ENCODE measurements around the gene BRIX1.
"Not testable (repeated sequence)": the region's sequence is repeated elsewhere in the genome, so short reads cannot be mapped to it uniquely, and the experiment has no call there.

Gene BRIX1

GRCh38 chr5:34915856-34916192 lies 313 bp downstream of the BRIX1 start:
- DNase-seq: no peak

- DNase-seq: no peak
These were observed 1.0 kb downstream of the BRIX1 start for GRCh38 chr5:34916518-34916917.

DNA sequence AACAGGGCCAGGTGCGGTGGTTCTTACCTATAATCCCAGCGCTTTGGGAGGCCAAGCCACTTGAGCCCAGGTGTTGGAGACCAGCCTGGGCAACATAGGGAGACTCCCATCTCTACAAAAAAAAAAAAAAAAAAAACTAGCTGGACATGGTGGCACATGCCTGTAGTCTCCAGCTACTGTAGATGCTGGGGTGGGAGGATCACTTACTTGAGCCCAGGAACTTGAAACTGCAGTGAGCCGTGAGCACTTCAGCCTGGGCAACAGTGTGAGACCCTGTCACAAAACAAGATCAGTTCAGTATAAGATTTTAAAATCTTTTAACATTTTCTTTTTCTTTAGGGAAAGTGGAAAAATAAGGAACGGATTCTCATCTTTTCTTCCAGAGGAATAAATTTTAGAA lies 2.5 kb downstream of the BRIX1 start:
- DNase-seq: no peak

GRCh38 chr5:34919077-34919476 lies 3.6 kb downstream of the BRIX1 start:
- no peak for DNase-seq

DNA sequence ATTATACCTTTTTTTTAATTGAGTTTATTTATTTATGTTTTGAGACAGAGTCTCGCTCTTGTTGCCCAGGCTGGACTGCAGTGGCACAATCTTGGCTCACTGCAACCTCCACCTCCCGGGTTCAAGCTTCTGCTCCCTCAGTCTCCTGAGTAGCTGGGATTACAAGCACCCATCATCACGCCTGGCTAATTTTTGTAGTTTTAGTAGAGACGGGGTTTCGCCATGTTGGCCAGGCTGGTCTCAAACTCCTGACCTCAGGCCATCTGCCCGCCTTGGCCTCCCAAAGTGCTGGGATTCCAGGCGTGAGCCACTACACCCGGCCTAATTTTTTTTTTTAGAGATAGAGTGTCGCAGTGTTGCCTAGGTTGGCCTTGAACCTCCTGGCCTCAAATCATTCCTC lies 7.7 kb downstream of the BRIX1 start:
- not testable (repeated sequence) for DNase-seq

GRCh38 chr5:34923694-34924461 lies 8.4 kb downstream of the BRIX1 start:
- no peak for DNase-seq

DNA sequence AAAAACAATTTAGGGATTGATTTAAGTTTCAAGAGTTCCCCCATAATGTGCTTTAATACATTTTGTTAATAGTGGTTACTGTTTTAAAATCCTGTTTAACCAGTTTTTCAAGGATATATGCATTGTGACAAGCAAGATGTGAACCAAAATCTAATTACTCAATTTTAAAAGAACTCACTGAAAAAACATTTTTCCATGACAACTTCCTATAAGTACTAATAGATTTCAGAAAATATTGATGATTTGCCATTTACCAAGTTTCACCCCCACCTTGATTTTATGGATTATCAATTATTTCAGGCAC lies 8.9 kb downstream of the BRIX1 start:
- DNase-seq: no peak

GRCh38 chr5:34926318-34926888 lies 10.9 kb downstream of the BRIX1 start:
- no peak for DNase-seq

- no peak for DNase-seq
These were observed 12.3 kb downstream of the BRIX1 start for GRCh38 chr5:34927785-34928184.

- no peak for DNase-seq
These were observed 12.8 kb downstream of the BRIX1 start for GRCh38 chr5:34928267-34928666.

DNA sequence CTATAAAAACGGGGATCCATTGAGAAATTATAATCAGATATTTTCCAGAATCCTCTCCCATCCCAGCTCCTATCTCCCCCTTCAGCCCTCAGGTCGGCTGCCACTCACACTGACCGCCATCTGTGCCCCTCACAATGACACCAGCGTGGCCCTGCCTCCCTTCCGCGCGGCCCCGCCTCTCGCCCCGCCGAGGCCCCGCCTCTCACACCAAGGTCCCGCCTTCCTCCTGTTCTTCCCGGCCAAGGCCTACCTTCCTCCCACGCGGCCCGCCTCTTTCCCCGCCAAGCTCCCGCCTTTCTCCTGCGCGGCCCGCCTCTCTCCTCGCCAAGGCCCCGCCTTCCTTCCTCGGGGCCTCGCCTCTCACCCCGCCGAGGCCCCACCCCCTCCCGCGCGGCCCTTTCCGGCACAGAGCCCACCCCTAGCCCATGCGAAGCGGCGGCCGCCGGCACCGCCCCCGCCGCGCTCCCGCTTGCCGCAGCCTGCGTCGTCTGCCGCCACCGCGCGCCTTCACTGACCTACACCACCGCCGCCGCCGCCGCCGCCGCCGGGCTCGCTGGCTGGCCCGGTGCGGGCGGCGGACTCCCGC lies 13.7 kb downstream of the BRIX1 start, which contains the start of gene DNAJC21:
TSS of gene DNAJC21 (plus strand) at position 426 of the 586 bp plus-strand sequence. CDS start 261 bp downstream, outside the sequence.
- peak; percentile 98 for DNase-seq

GRCh38 chr5:34929720-34930461 lies 14.4 kb downstream of the BRIX1 start:
- DNase-seq: peak; percentile 67

DNA sequence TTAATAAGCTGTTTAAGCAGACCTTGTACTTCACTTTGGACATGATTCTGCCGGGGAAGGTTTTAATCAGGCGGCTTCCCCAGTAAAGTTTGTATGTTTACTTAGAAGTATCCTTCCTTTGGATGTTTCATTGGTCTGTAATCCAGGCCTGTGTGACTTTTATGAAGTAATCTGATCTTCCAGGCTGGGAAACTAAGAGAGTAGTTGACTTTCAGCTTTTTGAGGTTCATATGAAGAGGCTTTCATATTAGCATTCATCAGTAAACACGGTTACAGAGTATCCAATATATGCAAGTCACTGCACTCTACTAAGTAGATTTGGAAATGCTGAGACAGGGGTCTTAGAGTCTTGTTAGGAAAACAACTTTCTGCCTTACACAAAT lies 14.9 kb downstream of the BRIX1 start:
- DNase-seq: no peak

DNA sequence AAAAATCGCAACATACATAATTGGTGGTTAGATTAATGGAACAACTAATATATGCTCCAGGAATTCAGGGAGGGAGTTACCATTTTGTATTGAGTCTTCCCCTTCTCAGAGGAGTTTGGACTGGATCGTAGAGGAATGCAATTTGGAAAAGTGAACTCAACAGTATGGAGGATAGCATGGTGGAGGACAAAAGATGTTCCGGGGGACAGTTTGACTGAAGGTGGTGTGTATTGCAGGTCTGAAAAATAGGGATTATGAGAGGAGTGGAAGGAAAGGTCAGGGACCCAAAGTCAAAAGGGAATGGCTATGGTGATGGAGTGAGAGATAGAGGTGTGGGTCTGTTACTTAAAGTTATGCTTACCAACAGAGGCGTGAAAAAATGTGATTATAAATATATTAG lies 15.4 kb downstream of the BRIX1 start:
- DNase-seq: no peak

GRCh38 chr5:34932947-34933346 lies 17.4 kb downstream of the BRIX1 start:
- no peak for DNase-seq

- DNase-seq: no peak
These were observed 26.4 kb downstream of the BRIX1 start for GRCh38 chr5:34941936-34942335.

DNA sequence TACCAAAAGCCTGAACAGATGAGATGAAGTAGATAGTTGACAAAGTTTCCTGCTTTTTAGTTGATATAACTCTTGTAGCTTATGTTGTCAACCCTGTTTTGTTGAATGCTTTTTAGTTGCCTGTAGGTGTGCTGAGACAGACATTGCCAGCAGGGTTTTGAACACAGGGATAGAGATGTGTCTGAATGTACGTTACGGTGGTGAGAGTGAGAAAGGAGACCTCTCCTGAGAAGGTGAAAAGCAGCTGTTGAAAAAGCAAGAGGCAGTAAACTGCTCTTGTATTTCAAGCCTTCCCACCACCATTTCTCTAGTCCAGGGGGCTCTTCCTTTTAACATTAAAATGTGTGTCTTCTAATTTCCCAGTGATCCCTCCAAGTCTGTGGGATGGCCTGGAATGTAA lies 28.5 kb downstream of the BRIX1 start:
- DNase-seq: no peak

DNA sequence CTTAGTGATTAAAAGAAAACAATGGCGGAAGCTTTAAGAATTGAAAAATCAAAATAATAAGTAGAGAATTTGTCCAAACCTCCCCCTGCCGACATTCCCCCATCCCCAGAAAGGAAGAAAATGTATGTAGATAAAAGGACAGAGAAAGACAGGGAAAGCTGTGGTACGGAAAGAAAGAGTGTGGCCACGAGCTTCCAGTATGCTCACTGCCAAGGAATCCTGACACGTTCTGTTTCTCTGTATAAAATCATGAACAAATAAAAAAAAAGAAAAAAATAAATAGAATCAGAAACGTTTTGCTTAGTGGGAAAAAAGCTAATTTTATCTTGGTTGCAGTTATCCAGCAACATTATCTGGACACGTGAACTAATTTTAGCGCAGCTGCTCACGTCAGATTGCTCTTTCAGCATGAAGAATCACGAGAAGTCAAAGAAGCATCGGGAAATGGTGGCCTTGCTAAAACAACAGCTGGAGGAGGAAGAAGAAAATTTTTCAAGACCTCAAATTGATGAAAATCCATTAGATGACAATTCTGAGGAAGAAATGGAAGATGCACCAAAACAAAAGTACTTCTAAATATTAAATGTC lies 29.0 kb downstream of the BRIX1 start:
- no peak for DNase-seq

GRCh38 chr5:34957321-34957720 lies 41.8 kb downstream of the BRIX1 start:
- no peak for DNase-seq

DNA sequence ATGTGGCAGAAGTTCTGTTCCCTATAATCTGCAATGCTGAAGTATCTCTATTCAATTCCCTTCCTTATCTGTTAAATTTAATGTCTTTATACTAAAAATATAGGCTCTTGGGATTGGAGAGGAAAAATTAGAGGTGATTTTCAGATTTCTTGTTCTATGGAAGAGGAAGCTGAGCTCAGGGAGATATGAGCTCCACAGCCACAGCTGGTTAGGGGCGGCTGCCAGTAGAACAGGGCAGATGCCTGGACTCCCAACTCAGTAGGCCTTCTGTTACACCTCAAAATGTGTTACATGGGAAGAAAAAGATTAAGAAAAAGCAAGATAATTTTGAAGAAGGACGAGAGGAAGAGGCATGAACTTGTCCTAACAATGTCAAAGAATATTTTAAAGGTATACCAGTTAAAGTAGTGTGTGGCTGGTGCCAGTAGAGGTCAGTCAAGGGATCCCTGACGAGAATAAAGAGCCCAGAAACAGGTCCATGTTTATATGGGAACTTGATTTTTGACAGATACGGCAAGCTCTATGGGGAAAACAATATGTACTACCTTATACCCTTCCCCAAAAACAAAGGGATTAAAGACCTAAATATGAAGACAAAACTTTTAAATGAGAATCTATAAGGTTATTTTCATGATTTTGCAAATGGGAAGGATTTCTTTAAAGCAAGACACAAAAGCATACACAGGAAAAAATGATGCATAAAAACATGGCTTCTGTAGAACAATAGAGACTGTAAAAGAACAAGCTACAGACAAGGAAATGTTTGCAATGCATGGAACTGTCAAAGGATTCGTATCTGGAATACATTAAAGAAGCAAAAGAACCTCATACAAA lies 42.6 kb downstream of the BRIX1 start:
- peak; percentile 16 for DNase-seq

- no peak for DNase-seq
These were observed 43.8 kb downstream of the BRIX1 start for GRCh38 chr5:34959323-34959722.

GRCh38 chr5:34967540-34967939 lies 52.0 kb downstream of the BRIX1 start:
- DNase-seq: no peak

DNA sequence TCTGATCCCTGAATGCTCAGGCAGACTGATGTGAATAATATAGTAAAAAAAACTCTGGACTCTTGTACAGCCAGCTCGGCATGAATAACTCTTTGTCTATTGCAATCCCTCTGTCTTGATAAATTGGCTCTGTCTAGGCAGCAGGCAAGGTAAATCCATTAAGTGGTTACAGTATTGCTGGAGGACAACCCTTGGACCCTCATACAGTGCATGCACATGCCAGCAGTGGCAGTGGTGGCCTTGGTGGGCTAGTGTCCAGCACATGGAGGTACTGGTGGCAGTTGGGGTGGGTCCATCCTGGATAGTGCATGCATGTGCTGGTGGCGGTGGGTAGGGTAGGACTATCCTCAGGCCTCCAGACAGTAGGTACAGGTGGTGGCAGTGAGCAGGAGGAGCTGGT lies 52.7 kb downstream of the BRIX1 start:
- DNase-seq: no peak

All from NCI-H1092 treated with DMSO at 0.1 percent for 48 hours (cell line).